ENCODE results near the gene HOTAIR.

HOTAIR gene

GRCh38 chr12:53966385-53967133 is 8.2 kb downstream of the HOTAIR start:
- H3K4me3 ChIP-seq (replicated peaks; ENCODE audit: low read depth, low read length) = no peak overlapping the region
- no peak for DNase-seq (ENCODE audit: low read depth)
- TF ChIP-seq, protein P1, sequence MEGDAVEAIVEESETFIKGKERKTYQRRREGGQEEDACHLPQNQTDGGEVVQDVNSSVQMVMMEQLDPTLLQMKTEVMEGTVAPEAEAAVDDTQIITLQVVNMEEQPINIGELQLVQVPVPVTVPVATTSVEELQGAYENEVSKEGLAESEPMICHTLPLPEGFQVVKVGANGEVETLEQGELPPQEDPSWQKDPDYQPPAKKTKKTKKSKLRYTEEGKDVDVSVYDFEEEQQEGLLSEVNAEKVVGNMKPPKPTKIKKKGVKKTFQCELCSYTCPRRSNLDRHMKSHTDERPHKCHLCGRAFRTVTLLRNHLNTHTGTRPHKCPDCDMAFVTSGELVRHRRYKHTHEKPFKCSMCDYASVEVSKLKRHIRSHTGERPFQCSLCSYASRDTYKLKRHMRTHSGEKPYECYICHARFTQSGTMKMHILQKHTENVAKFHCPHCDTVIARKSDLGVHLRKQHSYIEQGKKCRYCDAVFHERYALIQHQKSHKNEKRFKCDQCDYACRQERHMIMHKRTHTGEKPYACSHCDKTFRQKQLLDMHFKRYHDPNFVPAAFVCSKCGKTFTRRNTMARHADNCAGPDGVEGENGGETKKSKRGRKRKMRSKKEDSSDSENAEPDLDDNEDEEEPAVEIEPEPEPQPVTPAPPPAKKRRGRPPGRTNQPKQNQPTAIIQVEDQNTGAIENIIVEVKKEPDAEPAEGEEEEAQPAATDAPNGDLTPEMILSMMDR (IDR thresholded peaks at IDR 0.05; ENCODE audit: low read length, missing control alignments) = no peak

DNA sequence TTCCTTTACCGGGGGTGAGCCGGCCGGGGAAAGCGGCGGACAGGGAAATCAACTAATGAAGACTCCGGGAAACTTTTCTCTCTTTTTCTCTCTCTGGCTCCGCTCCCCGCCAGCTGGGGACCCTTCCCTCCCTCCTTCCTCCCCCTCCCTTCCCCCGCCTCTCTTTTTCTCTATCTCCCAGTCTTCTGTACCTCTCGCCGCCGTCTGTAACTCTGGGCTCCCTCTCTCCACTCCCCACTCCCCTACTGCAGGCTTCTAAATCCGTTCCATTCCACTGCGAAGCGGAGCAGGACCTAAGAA is 8.7 kb downstream of the HOTAIR start:
- no peak for DNase-seq (ENCODE audit: low read depth)
- TF ChIP-seq, protein P1 (IDR thresholded peaks at IDR 0.05; ENCODE audit: low read length, missing control alignments) = no peak
- H3K4me3 ChIP-seq (replicated peaks; ENCODE audit: low read depth, low read length) = no peak overlapping the region

DNA sequence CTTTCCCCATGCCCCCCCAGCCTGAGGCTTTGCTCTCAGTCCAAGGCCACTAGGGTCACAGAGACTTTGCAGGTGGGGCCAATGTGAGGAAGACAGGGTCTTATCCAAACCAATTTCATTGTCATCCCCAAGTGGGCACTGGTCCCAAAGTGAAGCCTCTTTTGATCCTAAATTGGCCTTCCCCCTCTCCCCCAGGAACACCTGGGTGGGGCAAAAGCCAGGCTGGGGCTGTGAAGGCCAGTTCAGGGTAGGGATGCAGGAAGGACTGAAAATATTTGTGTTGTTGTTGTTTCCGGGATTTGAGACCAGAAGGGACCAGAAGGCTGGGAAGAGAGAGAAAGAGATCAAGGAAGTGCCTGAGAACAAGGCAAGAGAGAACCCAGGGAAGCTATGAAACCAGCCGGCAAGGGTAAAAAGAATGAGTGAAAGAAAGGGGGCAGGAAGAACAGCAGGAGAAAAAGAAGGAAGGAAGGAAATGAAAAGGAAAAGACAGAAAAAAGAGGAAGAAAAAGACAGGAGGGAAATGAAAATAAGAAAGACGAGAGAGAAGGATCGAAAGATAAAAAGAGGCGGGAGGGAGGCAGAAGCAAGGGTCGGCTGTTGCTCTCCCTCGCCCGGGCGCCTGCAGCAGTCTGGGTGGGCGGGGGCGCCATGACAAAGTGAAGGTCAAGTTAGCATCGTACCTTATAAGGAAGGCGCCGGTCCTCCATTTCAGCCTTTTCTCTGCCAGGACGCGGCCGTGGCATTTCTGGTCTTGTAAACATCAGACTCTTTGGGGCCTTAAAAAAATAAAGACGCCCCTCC is 9.3 kb downstream of the HOTAIR start:
- DNase-seq (ENCODE audit: low read depth) = no peak
- no peak overlapping the region for H3K4me3 ChIP-seq (replicated peaks; ENCODE audit: low read depth, low read length)
- TF ChIP-seq, protein P1 (IDR thresholded peaks at IDR 0.05; ENCODE audit: low read length, missing control alignments) = no peak

DNA sequence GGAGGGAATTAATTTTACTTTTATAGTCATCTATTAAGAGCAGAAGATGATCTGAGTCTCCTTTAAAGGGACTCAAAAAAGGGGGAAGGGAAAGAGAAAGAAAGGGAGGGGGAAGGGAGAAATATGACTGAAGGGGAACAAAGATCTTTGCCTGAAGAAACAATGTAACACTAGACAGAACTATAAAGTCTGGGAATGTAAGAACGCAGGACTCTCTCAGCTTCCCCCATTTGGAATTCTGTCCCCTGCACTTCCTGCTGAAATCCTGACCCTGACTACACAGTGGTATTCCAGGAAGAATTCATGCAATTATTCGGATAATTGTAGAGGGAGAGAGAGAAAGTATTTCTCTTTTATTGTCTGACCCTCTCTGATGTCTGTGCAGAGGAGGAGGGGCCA is 10.4 kb downstream of the HOTAIR start:
- no peak for DNase-seq (ENCODE audit: low read depth)
- TF ChIP-seq, protein P1 (IDR thresholded peaks at IDR 0.05; ENCODE audit: low read length, missing control alignments) = no peak
- H3K4me3 ChIP-seq (replicated peaks; ENCODE audit: low read depth, low read length) = no peak overlapping the region

DNA sequence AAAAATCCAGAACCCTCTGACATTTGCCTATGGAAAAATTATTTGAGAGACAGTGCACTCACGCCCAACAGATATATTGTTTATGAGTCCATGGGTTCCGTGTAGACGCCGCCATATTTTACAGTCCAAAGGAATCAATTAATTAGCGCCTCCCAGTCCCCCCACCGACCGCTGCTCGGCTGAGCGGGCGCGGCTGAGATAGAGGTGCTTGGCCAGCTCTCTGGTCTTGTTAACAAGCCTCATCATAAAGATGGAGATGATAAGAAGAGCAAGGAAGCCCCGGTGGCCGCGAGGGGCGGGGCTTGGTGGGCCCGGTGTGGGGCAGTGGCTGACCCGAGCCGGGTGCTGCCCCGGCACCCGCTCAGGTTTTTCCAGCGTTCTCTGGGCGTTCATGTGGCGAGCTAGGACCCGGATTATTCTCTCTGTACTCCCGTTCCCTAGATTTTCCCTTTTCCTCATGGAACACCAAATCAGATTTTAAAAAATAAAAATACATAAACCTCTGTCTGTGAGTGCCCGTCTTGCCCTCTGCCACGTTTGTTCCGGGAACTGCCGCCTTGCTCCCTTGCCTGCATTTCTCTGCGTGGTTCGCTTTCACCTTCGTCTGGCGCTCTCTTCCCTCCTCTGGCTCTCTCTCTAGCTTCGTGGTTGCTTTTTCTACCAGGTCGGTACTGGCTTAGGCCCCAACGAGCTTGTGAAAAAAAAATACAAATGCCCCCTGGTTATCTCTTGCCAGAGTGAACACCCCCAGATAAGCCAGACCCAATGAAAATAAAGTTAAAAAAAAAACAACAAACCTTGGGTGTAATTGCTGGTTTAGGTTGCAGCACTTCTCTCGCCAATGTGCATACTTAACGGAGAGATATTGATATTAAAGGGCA is 11.1 kb downstream of the HOTAIR start:
- H3K4me3 ChIP-seq (replicated peaks; ENCODE audit: low read depth, low read length) = no peak overlapping the region
- no peak for DNase-seq (ENCODE audit: low read depth)
- TF ChIP-seq, protein P1 (IDR thresholded peaks at IDR 0.05; ENCODE audit: low read length, missing control alignments) = no peak

GRCh38 chr12:53963005-53963404 is 11.7 kb downstream of the HOTAIR start:
- TF ChIP-seq, protein P1 (IDR thresholded peaks at IDR 0.05; ENCODE audit: low read length, missing control alignments) = no peak
- DNase-seq (ENCODE audit: low read depth) = no peak
- H3K4me3 ChIP-seq (replicated peaks; ENCODE audit: low read depth, low read length) = no peak overlapping the region

Measured in fibroblast of pulmonary artery (primary cell).